Fibroblast of lung (primary cell): ENCODE results near the gene B9D1.

Source experiments
- CTCF ChIP-seq, 2 donors: IDR thresholded peaks in 1 of 2; conservative IDR thresholded peaks in 1 of 2; 1 replicate in 1 of 2; 2 replicates in 1 of 2; pipeline ENCODE4 v1.5.1; 2011 to 2012; ENCODE audit warnings: low read length in 2 of 2, control low read depth in 1 of 2, inconsistent platforms in 1 of 2, low read depth in 1 of 2, mild to moderate bottlenecking in 1 of 2
- EZH2 ChIP-seq: IDR thresholded peaks from 2 replicates; pipeline ENCODE4 v1.5.1; 2012; ENCODE audit warnings: low read length, control low read depth, mild to moderate bottlenecking; ENCODE audit errors: missing control alignments

GRCh38 chr17:19382531-19383444, 20.3 kb upstream of the B9D1 start:
- TF ChIP-seq CTCF (conservative IDR thresholded peaks at IDR 0.05 in 1 of 2, IDR thresholded peaks at IDR 0.05 in 1 of 2; ENCODE audit: low read depth in 1 of 2, low read length in 2 of 2) = no peak
- TF ChIP-seq EZH2 = no peak
